HG02678 (cell line): ENCODE data around the gene NXPE3.
"Not testable (repeated sequence)": the region's sequence is repeated elsewhere in the genome, so short reads cannot be mapped to it uniquely, and the experiment has no call there.

Experiments used
- ATAC-seq: cut with Tn5 transposase; IDR thresholded peaks from one replicate; pipeline ENCODE4 v1.9.1; 2021; ENCODE audit warnings: mild to moderate bottlenecking, moderate library complexity; ENCODE audit not compliant: unreplicated experiment

Gene NXPE3

DNA sequence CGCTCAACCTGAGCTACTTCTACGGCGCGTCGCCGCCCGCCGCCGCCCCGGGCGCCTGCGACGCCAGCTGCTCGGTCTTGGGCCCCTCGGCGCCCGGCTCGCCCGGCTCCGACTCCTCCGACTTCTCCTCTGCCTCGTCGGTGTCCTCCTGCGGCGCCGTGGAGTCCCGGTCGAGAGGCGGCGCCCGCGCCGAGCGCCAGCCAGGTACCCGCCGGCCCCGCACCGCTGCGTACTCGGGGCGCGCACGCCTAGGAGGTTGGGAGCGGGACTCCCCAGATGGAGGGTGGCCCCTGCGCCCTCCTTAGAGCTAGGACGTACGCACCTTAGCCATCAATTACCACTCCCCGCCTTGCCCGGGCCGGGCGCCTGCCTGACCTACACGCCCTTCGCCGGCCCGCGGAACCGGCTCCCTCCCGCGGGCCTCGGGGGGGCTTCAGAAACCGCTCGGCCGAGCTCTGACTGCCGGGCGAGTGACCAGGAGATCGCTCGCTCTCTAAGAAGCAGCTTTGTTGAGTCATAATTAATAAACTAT is 70.8 kb downstream of the NXPE3 start:
- ATAC-seq, result peak; percentile 27

DNA sequence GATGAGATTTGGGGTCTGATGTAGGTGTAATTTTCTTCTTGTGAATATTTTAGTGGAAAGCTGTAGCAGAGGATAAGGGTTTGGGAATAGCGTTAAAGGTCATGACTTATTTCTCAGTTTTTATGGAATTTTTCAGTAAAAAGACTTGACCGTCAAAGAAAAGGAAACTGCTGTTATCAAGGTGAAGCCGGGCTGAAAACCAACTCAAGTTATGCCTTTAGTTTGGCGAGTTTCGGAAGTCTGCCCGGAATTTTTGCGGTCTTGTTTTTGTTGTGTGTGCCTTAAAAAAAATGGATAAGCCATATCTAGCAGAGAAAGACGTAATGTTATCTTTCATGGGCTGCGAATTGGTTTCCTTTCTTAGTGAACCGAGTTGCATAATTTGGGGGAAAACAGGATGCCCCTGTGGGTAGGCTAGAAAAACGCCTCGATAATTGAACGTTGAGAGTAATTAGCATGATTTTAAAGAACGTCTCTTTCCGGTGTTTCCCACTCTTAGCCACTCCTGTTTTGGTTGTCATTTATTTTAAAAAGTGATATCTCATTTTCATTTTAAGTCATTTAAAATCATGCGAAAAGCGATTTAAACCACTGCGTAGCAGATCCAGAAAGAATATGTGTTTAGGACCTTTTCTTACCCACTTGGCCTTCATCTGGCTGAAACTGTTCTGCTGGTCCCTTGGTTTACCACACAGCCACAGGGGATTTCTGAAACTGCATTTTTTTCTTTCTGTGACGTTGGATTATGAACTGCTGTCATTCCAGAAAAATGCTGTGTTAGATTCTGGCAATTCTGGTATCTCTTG is 71.4 kb downstream of the NXPE3 start:
- ATAC-seq, result peak; percentile 24

DNA sequence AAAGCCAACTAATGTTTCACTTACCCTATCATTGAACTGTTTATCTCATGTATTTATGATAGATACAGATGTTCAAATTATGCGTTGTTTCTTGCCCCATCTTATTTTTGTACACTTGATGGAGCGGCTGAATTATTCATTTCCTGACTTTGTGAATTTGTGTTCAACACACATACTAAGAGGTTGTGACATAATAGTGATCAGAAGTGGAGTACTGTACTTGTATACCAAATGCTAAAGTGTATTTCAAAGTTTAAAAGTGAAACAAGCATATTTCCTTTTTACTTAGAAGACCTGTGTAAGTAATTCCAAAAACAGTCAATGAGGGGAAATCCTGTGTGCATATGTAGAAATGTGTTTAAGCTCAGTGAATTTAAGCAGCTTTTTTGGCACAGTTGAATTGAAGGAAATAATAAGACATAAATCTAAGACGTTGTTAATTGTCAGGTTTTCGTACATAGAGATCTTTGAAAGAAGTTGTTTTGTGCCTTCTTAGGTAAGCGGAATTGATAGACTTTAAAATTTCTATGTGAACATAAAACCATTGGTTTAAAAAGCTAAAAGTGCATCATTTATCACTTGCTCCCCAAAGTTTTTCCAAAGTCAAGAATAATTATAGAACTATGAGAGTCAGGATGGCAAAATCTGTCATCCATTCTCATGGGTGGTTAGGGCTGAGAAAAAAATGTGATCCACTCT is 72.2 kb downstream of the NXPE3 start:
- ATAC-seq, result no peak

DNA sequence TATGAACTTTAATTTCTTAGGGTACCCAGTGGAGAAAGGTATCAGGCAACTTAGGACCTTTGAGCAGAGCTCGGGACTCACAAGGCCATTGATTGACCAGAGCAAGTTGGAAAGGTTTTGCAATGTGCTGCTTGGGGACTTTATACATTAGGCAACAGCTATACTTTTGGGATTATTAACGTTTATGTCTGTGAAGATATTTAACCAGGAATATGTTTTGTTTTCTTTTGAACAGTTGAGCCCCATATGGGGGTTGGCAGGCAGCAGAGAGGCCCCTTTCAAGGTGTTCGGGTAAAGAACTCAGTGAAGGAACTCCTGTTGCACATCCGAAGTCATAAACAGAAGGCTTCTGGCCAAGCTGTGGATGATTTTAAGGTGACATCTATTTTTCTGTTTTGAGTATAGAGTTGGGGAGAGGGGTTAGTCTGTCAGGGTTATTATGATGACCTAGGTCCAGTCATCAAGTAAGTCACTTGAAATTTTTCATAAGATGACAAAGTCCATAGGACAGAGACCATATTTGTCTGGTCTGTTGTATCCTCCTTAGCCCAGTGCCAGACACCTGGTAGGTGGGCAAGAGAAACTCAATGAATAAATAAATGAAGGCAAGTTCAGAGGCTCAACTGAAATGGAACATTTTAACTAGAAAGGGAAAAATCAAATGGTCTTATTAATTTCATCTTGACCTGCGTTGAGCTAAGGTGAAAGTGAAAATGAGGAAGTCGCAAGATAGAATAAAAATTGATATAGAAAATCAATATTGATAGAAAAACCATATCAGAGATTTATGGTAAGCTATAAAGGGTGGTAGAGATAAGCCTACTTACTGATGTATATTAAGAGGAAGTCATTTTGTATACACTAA is 73.1 kb downstream of the NXPE3 start:
- ATAC-seq, result no peak

DNA sequence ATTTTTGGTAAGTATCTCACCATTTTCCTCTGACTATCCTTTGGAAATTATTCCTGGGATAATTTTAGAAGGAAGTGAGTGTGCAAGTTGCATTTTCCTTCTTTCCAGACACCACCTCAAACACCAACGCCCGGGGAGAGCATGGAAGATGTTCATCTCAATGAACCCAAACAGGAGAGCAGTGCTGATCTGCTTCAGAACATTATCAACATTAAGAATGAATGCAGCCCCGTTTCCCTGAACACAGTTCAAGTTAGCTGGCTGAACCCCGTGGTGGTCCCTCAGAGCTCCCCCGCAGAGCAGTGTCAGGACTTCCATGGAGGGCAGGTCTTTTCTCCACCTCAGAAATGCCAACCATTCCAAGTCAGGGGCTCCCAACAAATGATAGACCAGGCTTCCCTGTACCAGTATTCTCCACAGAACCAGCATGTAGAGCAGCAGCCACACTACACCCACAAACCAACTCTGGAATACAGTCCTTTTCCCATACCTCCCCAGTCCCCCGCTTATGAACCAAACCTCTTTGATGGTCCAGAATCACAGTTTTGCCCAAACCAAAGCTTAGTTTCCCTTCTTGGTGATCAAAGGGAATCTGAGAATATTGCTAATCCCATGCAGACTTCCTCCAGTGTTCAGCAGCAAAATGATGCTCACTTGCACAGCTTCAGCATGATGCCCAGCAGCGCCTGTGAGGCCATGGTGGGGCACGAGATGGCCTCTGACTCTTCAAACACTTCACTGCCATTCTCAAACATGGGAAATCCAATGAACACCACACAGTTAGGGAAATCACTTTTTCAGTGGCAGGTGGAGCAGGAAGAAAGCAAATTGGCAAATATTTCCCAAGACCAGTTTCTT is 74.2 kb downstream of the NXPE3 start:
- no peak for ATAC-seq

DNA sequence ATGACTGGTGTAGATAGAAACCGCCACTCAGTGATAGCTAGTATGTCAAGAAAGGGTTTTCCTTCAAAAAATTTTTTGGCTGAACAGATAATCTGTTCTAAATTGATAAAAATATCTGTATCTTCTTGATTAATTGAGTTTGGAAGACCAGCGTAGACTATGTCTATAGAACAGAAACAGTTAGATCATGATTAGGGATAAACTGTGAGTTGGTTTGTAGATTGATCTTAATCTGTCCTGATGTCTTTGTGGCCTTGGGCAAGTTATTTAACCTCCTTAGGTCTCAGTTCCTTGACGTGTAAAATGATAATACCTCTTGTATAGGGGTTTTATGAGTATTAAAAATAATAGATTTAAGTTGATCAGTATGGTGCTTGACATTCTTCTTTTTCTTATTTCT is 75.0 kb downstream of the NXPE3 start:
- no peak for ATAC-seq

DNA sequence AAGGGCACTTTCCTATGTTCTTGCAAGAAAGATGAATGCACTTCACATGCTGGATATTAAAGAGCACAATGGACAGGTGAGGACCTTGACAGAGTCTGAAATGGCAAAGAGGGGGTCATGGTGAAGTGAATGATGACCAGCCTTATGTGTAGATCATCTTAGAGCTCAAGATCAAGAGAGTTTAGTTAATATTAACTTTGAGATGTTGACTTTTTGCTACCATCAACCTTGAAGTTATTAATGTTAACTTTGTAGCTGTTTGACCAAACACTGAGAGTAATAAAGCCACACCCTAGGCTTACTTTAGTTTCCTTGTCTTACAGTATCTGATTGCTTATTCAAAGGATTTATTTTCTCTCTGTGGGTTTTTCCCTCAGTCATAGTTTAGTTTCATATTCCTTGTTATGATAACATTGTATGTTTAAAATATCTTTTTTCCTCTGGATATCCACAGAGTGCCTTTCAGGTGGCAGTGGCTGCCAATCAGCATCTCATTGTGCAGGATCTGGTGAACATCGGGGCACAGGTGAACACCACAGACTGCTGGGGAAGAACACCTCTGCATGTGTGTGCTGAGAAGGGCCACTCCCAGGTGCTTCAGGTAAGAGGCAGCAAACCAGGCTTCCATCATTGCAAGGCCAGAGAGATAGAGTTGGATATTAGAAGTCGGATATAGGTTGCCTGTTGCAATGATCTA is 75.7 kb downstream of the NXPE3 start:
- ATAC-seq, result no peak

DNA sequence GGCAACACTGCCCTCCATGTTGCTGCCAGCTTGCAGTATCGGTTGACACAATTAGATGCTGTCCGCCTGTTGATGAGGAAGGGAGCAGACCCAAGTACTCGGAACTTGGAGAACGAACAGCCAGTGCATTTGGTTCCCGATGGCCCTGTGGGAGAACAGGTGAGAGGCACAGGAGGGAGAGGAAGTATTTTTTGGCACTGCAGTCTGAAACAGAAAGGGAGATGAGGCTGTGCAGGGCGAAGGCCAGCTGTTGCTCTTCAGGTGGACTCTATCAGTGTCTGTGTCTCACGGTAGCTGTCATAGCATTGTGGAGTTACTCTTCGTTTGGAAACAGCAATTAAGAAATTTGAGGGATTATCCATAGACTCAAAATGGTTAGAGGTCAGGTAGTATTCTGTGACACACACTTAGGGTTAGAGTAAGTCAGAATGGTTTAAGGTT is 78.3 kb downstream of the NXPE3 start:
- no peak for ATAC-seq

DNA sequence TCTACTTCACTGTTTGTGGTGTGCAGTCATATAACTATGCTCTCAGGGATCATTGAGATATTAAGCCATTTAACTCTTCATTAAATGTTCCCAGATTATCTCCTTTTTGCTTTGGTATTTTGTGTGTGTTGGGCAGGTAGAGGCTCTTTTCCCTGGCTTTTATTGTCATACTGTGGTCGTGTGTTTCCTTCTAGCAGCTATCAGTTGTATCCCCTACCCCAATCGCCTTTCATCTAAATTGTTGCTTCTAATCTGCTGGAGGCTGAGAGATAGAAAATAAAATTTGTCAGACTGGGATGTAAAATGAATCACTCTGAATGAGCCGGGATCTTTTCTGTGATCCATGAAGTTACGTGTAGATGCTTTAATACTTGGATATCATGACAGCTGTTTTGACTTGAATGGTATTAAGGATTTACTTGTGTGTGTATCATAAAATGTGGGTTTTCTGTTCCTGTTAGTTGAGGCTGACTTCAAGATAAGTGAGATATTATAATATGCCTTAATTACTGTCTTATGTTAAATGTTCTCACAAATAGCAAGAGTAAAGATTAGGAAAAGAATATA is 79.5 kb downstream of the NXPE3 start:
- ATAC-seq, result no peak

DNA sequence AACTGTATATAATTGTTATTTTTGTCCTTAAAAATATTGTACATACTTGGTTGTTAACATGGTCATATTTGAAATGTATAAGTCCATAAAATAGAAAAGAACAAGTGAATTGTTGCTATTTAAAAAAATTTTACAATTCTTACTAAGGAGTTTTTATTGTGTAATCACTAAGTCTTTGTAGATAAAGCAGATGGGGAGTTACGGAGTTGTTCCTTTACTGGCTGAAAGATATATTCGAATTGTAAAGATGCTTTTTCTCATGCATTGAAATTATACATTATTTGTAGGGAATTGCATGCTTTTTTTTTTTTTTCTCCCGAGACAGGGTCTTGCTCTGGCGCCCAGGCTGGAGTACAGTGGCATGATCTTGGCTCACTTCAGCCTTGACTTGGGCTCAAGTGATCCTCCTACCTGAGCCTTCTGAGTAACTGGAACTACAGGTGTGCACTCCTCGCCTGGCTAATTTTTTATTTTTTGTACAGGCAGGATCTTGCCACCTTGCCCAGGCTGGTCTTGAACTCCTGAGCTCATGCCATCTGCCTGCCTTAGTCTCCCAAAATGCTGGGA is 81.0 kb downstream of the NXPE3 start:
- ATAC-seq, result no peak

DNA sequence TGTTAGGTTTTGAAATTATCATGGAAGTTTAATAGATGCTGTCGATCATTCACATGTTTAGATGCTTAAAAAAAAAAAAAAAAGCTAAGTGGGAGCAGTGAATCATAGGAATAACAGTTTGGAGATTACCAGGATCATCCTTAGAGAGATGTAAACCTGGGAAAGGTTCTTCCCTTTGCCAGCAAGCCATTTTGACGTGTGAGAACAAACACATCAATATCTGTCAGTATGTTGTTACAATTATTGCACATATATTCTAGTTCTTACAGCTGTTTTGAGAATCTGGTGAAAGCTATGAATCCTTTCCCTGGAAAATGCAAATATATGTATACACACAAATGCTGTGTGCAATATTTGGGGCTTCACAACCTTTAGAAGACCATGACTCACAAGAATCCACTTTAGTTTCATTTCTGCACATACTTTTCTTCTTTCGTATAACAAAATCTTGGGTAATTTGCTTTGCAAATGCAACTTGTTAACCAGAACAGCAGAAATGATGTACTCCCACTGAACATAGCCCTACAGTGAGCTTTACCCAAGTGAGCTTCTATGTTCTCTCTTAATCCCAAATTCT is 82.3 kb downstream of the NXPE3 start:
- peak; percentile 44 for ATAC-seq

DNA sequence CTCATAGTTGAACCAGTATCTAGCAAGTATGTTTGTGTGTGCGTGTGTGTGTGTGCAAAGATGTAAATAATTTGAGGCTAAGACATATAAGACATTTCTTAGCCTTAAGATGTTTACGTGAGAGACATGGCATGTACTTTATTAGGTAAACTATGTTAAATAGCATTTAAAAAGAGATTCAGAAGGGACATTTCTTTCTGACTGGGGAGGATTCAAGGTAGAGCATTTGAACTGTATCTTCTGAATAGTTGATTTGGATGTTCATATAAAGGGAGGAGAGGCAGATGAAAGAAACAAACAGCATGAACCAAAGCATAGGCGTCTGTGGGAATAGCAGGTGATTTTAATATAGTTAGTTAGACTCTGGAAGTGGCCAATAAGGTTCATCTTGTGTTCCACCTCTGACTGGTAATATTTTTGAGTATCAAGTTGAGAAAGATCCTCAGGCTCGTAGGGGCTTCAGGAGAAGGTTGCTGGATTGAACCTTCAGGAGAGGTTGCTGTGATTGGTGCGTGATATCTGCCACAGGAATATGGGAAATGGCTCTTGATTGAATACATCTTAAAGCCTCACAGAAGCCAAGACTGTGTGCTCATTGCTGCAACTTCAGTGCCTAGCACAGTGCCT is 82.9 kb downstream of the NXPE3 start:
- ATAC-seq, result peak; percentile 1

DNA sequence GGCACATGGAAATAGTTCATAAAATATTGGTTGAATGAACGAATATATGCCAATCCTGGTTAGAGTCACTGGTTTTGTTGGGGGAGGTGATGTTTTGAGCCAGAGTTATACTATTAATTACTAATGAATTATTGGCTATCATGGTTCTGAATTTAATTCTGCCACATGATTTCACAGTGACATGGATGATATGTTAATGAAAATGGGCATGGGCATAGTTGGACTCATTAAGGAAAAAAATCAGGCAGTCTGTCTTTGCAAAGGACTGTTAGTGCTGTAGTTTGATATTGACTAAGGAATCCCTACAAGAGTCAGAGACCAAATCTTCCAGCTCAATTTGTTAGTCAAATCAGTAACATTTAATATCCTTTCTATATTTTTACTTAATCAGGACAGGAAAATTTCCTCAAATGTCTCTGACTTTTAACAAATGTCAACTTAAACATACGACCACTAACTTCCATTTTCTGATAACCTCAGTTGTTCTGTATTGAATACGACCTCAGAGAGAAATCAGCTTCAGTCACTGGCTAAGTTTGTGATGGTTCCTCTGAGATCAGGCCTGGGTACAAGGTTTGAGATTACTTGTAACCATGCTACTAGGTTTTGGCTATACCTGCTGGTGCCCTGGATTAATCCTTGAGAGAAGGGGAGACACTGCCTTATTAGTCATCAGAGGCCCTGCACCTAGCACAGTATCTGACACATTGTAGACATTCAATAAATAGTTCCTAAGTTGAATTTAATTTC is 83.6 kb downstream of the NXPE3 start:
- ATAC-seq, result no peak

DNA sequence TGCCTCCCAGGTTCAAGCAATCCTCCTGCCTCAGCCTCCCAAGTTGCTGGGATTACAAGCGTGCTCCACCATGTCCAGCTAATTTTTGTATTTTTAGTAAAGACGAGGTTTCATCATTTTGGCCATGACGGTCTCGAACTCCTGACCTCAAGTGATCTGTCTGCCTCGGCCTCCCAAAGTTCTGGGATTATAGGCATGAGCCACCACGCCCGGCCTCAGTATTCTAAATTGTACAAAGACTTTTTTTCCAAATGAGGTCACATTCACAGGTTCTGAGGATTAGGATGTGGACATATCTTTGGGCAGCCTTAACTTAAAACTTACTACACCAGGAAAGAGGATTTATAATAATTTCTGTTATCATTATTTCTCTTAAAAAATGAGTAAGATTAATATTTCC is 85.9 kb downstream of the NXPE3 start:
- not testable (repeated sequence) for ATAC-seq

DNA sequence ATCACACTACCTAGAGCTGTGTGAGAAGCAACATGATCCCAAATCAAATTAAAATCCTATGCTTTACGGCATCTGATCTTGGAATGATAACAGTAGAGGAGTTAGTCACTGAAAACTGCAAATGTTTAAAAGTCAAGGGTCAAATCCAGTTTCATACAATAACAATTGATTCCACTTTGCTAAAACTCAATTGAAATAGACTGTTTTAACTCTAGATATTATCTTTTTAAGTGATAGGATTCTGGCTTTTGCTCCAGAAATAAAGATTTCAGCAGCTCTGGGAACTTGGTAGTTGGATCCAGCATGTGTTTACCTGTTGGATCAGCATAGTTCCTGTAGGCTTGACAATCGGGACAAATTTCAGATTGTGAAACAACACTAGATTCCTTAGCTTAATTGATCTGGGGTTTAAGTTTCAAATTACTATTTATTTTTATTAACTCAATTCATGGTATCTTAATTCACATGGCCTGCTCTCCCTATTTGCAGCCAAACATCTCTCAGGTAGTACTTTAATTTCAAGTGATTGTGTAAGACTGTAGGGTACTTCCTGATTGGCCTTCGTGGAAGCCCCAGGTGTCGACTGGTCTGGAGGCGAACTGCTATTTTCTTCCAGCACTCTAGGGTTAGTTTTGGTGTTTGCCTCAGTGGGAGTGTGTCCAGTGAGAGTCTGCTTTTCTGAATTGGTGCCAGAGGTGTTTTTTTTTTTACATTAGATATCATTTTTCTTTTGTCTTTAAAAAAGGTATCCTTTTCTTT is 86.9 kb downstream of the NXPE3 start:
- ATAC-seq, result no peak

DNA sequence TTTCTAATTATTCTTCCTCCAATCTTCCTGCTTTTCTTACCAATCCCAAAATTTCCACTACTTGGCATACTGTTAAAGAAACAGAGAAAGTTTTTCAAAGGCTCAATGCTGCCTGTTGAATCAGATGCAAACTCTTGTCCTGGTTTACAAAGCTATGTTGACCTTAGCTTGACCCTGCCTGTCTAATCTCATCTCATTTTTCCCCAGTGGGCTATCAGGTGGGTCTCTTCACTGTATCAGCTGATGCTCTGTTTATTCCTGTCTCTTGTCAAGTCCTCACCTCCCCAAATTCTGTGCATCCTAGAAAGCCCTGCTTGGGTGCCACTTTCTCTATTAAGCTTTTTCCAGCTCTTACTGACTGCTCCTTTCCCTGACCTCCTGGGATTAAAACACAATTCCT is 88.5 kb downstream of the NXPE3 start:
- no peak for ATAC-seq

DNA sequence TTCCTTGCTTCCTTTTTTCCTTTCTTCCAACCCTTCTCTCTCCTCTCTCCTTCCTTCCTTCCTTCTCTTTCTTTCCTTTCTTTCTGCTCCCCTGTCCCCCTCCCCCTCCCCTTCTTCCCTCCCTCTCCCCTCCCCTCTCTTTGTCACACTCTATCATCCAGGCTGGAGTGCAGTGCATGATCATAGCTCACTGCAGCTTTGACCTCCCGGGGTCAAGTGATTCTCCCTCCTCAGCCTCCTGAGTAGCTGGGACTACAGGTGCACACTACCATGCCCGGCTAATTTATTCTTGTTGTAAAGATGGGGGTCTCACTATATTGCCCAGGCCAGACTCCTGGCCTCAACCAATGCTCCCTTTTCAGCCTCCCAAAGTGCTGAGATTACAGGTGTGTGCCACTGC is 89.0 kb downstream of the NXPE3 start:
- no peak for ATAC-seq
